Spleen (tissue), 11 donors: ENCODE results near the gene NDUFAF2. TPM values are rescaled to one million over a fixed set of nuclear protein-coding genes. Genes with fewer than 3 reads are reported as not detected.
A peak's percentile ranks its signal among the peaks of the same experiment; 100 is the strongest.

Experiments
- DNase-seq: peaks from one replicate; pipeline ENCODE4 v3.0.0-alpha.2; 2020
- H3K27ac ChIP-seq, 8 donors: fragments of 200-600 bp; sonication (generic) in 7 of 8; 1 replicate in 4 of 8; 2 replicates in 4 of 8; pipeline versions ENCODE4 v1.5.0 to v1.8.0; 2016 to 2021; ENCODE audit warnings: inconsistent platforms in 4 of 8, mild to moderate bottlenecking in 4 of 8, moderate library complexity in 1 of 8
- H3K27me3 ChIP-seq, 7 donors: fragments of 200-600 bp; sonication (generic) in 6 of 7; replicated peaks in 1 of 7; 1 replicate in 4 of 7; 2 replicates in 3 of 7; pipeline versions ENCODE4 v1.5.0 to v1.8.0; 2016 to 2021; ENCODE audit warnings: inconsistent platforms in 3 of 7, mild to moderate bottlenecking in 1 of 7
- H3K36me3 ChIP-seq, 6 donors: fragments of 200-600 bp; sonication (generic) in 5 of 6; 1 replicate in 4 of 6; 2 replicates in 2 of 6; pipeline versions ENCODE4 v1.5.0 to v1.8.0; 2016 to 2021; ENCODE audit warnings: inconsistent platforms in 2 of 6
- H3K4me1 ChIP-seq, 6 donors: fragments of 200-600 bp; sonication (generic) in 5 of 6; 1 replicate in 3 of 6; 2 replicates in 3 of 6; pipeline versions ENCODE4 v1.5.0 to v1.8.0; 2016 to 2021; ENCODE audit warnings: inconsistent platforms in 3 of 6
- H3K4me3 ChIP-seq, 8 donors: fragments of 200-600 bp; sonication (generic) in 7 of 8; 1 replicate in 4 of 8; 2 replicates in 4 of 8; pipeline versions ENCODE4 v1.5.0 to v1.8.0; 2016 to 2021; ENCODE audit warnings: inconsistent platforms in 4 of 8, mild to moderate bottlenecking in 4 of 8, moderate library complexity in 2 of 8
- H3K9me3 ChIP-seq, 8 donors: fragments of 200-600 bp; sonication (generic) in 7 of 8; 1 replicate in 4 of 8; 2 replicates in 4 of 8; pipeline versions ENCODE4 v1.5.0 to v1.8.0; 2016 to 2021; ENCODE audit warnings: inconsistent platforms in 4 of 8
- CTCF ChIP-seq, 11 experiments: fragments of 200-600 bp in 7 of 11; fragments of 450-650 bp in 4 of 11; sonication (generic) in 4 of 11; IDR thresholded peaks in 8 of 11; conservative IDR thresholded peaks in 3 of 11; 1 replicate in 7 of 11; 2 replicates in 4 of 11; pipeline versions ENCODE4 v1.4.0 to v1.8.0; 2016 to 2021; ENCODE audit warnings: antibody characterized with exemption in 11 of 11, inconsistent platforms in 4 of 11, mild to moderate bottlenecking in 1 of 11
- POLR2A ChIP-seq, 3 donors: fragments of 450-650 bp; IDR thresholded peaks; one replicate each; pipeline ENCODE4 v1.5.1; 2017; ENCODE audit warnings: antibody characterized with exemption in 3 of 3, mild to moderate bottlenecking in 1 of 3
- POLR2AphosphoS5 ChIP-seq, 3 donors: sonication (generic); formaldehyde crosslinking; IDR thresholded peaks; one replicate each; pipeline ENCODE4 v1.5.1; 2017; ENCODE audit warnings: antibody characterized with exemption in 3 of 3
- WGBS, 5 donors: extraction: QIAGEN DNeasy Blood & Tissue Kit in 3 of 5; methylation state at CpG; one replicate each; pipeline versions ENCODE4 v1.1.5 to v1.1.7; 2013 to 2018; 5-methylcytosine and 5-hydroxymethylcytosine counted together
- intact Hi-C: fragments of 100-400 bp; cut with DNase I; formaldehyde crosslinking; loops from one replicate; pipeline ENCODE4 v1.15.0; 2023; ENCODE audit warnings: low total_unique reads
- polyA plus RNA-seq, 3 donors: library from polyadenylated mRNA; stranded (reverse); fragments of 200-250 nt; gene quantifications; one replicate each; pipeline ENCODE4 v1.2.1, GENCODE V29; 2013
- total RNA-seq, 7 donors: library from RNA; depleted of rRNA in 3 of 7; stranded (reverse); fragments of >200 nt in 3 of 7; fragmentation: NEBNext Ultra II Directional in 4 of 7; extraction: Animal tissue kit (Norgen Biotek cat#: 25700) in 4 of 7; gene quantifications; one replicate each; pipeline versions ENCODE4 v1.1.0 to v1.2.1, GENCODE V29; 2016 to 2021
- donor health status: healthy with polysubstance abuse.
- donor health status: DM: no; HTN: no; CAD: no; lungs with moderate emphysema.
- donor health status: DM: no; HTN: no; CAD: no.
- donor health status: Bipolar disorder and iron deficiency.
- donor health status: healthy.
- donor health status: DM: no; HTN: no; CAD: no.
- donor health status: DM: yes; HTN: yes; CAD: no.

NDUFAF2 gene
- total and polyA plus RNA-seq, 10 donors: 3.2 to 40.5 (median 13.1) TPM

- no peak for DNase-seq
- Histone ChIP-seq H3K36me3 (no peaks in the 10 kb centered on the region), H3K27me3 (no peaks in the 10 kb centered on the region), H3K27ac (no peak overlapping the region), H3K9me3 (peaks cover 0 to 17% (median 8%) of the 10 kb centered on the region in 8 donors), H3K4me3 (no peak overlapping the region), H3K4me1 (peaks cover 0 to 13% (median 0%) of the 10 kb centered on the region in 6 donors)
- intact Hi-C loops: no loop called here
- TF ChIP-seq CTCF (IDR thresholded peaks at IDR 0.05 in 8 of 11, conservative IDR thresholded peaks at IDR 0.05 in 3 of 11) (no peak), POLR2A (IDR thresholded peaks at IDR 0.05) (no peak)
Measured at GRCh38 chr5:60958088-60958487, 13.1 kb downstream of the NDUFAF2 start.

GRCh38 chr5:60958712-60959111 is 13.7 kb downstream of the NDUFAF2 start:
- no peak for DNase-seq
- intact Hi-C loops: no loop called here
- H3K4me3 ChIP-seq: no peak overlapping the region
- H3K4me1 ChIP-seq: peaks cover 0 to 13% (median 0%) of the 10 kb centered on the region in 6 donors
- peaks cover 0 to 17% (median 8%) of the 10 kb centered on the region in 8 donors for H3K9me3 ChIP-seq
- no peaks in the 10 kb centered on the region for H3K36me3 ChIP-seq
- H3K27me3 ChIP-seq: no peaks in the 10 kb centered on the region
- WGBS, 5 donors: 90 to 99% (median 96%) methylated on average over 2 of the region's 2 CpGs
- TF ChIP-seq CTCF (IDR thresholded peaks at IDR 0.05 in 8 of 11, conservative IDR thresholded peaks at IDR 0.05 in 3 of 11) (no peak), POLR2AphosphoS5 (IDR thresholded peaks at IDR 0.05) (no peak), POLR2A (IDR thresholded peaks at IDR 0.05) (no peak)
- H3K27ac ChIP-seq: no peak overlapping the region

GRCh38 chr5:60959156-60959555 is 14.2 kb downstream of the NDUFAF2 start:
- Histone ChIP-seq H3K36me3 (no peaks in the 10 kb centered on the region), H3K9me3 (peaks cover 0 to 17% (median 8%) of the 10 kb centered on the region in 8 donors), H3K27me3 (no peaks in the 10 kb centered on the region), H3K4me1 (peaks cover 0 to 13% (median 0%) of the 10 kb centered on the region in 6 donors), H3K4me3 (no peak overlapping the region), H3K27ac (no peak overlapping the region)
- intact Hi-C loops: no loop called here
- no peak for DNase-seq
- TF ChIP-seq POLR2A (IDR thresholded peaks at IDR 0.05) (no peak), CTCF (IDR thresholded peaks at IDR 0.05 in 8 of 11, conservative IDR thresholded peaks at IDR 0.05 in 3 of 11) (peak in 5 of 11 experiments; percentile 11 to 32 (median 29)), POLR2AphosphoS5 (IDR thresholded peaks at IDR 0.05) (no peak)

- intact Hi-C loops: no loop called here
- H3K4me3 ChIP-seq: no peak overlapping the region
- TF ChIP-seq CTCF (IDR thresholded peaks at IDR 0.05 in 8 of 11, conservative IDR thresholded peaks at IDR 0.05 in 3 of 11): peak in 4 of 11 experiments; percentile 19 to 52 (median 36)
- no peak for TF ChIP-seq POLR2A (IDR thresholded peaks at IDR 0.05)
- H3K9me3 ChIP-seq: peaks cover 0 to 5% (median 1%) of the 10 kb centered on the region in 8 donors
- H3K27me3 ChIP-seq: no peaks in the 10 kb centered on the region
- H3K36me3 ChIP-seq: no peaks in the 10 kb centered on the region
- no peak overlapping the region for H3K27ac ChIP-seq
- no peak for DNase-seq
- 29 to 38% (median 34%) methylated on average over 2 of the region's 2 CpGs for WGBS, 5 donors
- H3K4me1 ChIP-seq: peaks cover 0 to 13% (median 0%) of the 10 kb centered on the region in 6 donors
Measured at GRCh38 chr5:60960591-60960990, 15.6 kb downstream of the NDUFAF2 start.
